Superior temporal gyrus (tissue), 1 donor: ENCODE measurements around the gene BLID.
A peak's percentile ranks its signal among the peaks of the same experiment; 100 is the strongest.

Experiments
- DNase-seq: peaks from one replicate; pipeline ENCODE4 v3.0.0-alpha.2; 2016; ENCODE audit errors: extremely low spot score

Gene BLID

DNA sequence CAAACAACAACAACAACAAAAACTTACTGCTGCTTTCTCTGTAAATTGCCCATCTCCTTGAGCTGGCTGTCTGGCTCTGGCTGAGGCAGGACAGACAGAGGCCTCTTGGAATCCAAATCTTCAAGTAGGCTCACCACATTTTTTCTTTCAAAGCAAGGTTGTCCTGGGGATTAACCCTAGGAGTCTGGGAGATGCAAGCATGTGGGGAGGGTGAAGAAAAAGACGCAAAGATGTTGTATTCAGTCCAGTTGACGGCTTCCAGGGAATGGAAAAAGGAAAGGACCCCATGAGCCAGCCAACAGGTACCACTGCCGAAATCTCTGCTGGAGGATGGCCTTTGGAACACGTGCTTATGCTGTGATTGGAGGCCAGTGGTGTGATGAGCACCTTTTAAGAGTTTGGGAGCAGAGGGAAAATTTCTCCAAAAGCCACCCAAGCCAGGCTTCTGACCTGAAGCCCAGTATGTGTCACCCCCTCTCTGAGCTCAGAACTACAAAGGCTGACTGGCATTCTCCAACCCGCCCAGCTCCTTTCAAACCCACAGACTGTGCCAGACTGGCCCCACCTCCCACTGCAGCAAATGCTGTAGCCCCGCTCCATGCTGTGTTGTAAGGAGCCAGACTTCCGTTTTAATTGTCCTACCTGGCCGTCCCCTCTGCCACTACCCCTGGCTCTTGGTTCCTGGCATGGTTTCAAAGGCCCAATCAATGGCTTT is 10.8 kb downstream of the BLID start:
- DNase-seq, result no peak

GRCh38 chr11:122104341-122104740 is 11.7 kb downstream of the BLID start:
- DNase-seq, result no peak

DNA sequence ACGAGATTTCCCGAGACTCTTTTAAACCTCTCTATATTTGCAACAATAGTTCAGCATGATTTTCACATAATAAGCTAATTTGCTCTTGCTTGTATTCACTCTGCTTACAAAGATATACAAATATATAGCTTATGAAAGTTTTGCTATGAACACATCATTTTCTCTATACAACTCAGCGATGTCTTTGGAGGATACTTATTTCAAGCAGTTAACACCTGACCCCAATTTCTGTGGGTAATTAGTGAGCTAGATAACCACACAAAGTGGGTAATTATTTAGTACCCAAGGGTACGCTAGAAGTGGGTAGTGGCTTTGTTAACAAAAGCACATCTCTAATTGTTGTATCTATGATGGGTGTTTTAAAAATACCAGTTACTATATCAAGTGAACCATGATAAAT is 12.3 kb downstream of the BLID start:
- DNase-seq, result no peak

- DNase-seq, result no peak
These were observed 12.7 kb downstream of the BLID start for GRCh38 chr11:122103321-122103720.

GRCh38 chr11:122102426-122102825 is 13.6 kb downstream of the BLID start:
- DNase-seq, result peak; percentile 68

DNA sequence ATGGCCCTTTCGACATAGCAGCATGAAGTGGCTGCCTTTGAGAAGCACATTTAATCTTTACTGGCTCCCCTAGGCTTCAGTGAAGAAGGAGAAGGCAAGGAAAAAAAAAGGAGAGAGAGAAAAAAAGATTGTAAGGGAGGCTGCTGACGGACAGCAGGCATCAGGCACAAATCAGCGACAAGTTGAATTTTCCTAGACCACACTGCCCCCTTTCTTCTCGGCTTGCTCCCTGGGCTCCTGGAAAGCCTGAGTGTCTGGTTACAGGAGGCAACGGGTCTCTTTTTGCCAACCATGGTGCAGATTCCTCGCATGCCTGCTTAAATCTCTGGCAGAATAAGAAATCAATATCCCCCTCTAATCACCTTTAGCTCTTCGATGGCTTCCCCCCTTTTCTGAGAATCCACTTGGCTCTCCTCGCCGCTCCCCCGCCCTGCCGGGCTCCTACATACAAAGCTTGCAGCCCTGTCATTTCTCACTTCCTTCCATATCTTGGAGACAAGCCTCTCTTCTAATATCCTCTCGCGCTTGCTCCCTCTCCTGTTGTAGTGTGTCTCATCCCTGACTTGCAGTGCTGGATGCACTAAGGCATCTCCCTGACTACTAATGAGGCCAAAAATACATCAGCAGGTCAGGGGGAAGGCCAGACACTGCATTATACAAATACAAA is 14.3 kb downstream of the BLID start:
- DNase-seq, result peak; percentile 97

DNA sequence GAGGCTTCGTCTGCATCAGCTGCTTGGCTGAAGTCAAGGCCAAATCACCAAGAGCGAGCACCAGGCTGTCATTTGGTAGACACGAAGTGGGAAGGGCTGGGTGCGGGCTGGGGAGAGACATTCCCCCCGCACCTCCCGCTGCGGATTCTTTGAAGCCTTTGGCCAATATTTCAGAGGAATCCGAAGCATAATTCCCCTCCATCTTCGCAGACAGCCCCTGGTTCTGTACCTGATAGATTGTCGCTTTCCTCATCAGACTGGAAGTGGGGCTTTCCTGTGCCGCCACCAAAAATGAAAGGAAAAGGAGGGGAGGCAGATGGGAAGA is 15.3 kb downstream of the BLID start:
- DNase-seq, result peak; percentile 79

- DNase-seq, result no peak
These were observed 15.8 kb downstream of the BLID start for GRCh38 chr11:122100037-122100755.

DNA sequence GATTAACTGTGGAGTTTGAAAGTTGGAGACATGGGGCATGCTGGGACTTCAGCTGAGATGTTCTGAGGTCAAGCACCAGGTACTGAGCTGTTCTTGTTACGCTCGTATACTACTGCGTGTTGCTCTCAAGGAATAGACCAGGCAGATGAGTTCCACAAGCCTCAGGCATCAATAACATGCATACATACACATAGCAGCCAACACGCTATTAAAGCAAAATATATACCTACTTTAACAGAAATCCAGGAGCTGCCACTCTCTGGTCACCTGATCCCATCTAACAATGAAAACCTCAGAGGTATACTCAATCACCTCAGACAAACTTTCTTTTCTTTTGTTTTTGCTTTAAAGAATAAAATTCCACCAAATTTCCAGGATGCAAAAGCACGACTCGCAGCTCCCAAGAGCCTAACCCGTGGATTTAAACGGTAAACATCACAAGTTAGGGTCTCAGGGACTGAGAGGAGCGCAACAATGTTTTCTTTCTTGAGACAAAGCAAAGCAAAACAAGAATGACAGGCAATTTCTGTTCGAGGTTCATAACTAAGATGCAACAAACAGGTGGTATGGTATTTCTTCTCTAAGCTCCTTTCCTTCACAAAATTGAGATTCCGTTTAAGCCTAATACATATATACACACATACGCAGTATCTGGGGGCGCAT is 16.5 kb downstream of the BLID start:
- peak; percentile 87 for DNase-seq

DNA sequence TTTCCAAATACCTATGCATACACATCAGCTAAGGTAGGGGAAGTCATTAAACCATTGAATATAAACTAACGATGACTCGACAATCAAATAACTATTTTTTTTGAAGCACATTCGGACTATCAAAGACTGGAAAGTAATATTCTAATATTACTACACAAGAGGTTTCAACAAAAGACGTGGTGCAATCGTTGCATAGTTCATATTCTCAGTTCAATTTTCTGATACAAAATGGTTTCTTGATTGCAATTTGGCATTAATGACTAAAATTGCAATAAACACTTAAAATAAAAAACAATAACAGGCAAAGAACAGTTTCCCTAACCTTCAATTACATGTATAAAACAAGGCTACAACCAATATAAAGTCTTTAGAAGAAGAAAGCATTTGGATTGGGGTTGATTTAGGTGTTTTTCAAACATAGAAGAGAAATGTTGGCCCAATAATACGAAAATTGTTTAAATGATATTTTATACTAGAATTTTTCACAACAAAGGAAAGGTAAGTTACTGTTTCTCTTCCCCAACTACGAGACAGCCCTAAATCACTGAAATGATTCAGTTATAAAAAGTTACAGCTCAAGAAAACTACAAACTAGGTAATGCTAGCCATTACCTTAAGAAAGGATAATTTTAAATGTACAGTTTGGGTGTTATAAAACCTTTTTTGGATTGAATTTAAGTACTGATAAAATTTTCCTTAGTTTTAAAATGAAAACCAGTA is 17.6 kb downstream of the BLID start:
- peak; percentile 82 for DNase-seq

- DNase-seq, result peak; percentile 81
These were observed 18.5 kb downstream of the BLID start for GRCh38 chr11:122097419-122098001.

GRCh38 chr11:122096272-122097112 is 19.5 kb downstream of the BLID start:
- DNase-seq, result peak; percentile 80

DNA sequence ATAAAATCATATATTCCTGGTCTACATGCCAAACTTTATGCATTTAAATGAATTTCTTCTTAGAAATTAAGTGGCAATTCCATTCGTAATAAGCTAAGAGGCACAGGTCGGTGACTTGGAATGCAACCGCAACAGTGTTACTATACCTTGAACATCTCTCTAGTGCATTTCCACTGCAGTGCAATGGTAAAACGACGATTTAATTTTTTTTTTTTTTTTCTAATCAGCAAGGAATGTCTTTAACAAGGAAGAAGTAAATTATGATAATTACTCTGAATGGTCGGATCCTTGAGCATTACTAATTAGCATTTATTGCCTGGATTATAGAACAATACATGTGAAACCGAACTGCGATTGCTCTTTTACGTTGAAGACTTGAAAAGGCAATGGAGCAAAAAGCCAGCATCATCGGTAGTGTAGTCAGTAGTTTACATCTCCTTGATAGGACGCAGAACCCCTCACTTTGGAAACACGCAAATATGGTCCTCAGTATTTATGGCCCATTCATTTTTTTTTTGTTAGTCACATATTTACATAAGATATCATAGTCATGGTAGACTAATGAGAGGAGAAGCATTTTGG is 20.2 kb downstream of the BLID start:
- no peak for DNase-seq

- peak; percentile 69 for DNase-seq
These were observed 21.2 kb downstream of the BLID start for GRCh38 chr11:122094836-122095235.

- DNase-seq, result peak; percentile 69
These were observed 22.2 kb downstream of the BLID start for GRCh38 chr11:122093731-122094275.

DNA sequence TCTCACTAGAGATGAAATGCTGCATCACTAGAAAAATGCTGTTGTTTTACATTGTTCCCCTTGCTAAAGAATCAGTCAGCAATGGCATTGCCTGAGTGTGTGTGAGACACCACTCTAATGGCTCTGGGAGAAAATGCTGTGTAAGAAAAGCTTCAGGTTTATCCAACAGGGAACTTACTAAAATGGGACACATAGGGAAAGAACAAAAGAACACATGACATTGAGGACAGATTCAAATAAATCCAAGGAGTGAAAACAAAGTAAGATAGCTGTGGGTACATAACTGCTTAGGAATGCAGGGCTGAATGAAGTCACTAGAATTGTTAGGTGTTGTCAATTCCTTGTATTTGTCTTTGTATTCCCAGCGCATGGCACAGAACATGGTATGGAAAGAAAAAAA is 24.2 kb downstream of the BLID start:
- no peak for DNase-seq

- DNase-seq, result no peak
These were observed 26.9 kb downstream of the BLID start for GRCh38 chr11:122089111-122089510.

- DNase-seq, result no peak
These were observed 30.3 kb downstream of the BLID start for GRCh38 chr11:122085712-122086111.

GRCh38 chr11:122085264-122085663 is 30.8 kb downstream of the BLID start:
- DNase-seq, result no peak

DNA sequence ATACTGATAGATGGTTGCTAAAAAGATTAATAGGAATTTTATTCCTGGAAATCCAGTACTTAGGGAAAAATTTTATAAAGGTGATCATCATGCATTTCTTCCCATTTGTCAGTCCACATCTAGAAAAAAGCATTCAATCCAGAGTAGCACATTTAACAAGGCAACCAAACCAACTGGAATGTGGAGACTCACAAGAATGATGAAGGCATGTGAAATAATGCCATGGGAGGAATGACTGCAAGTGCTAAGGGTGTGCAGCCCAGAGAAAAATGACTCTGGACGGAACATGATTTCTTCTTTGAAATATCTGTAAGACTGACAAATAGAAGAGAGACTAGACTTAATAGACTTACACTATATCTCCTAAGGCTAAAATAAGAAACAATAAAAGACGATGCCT is 33.8 kb downstream of the BLID start:
- DNase-seq, result no peak
